ENCODE measurements around the gene DNHD1.

Gene DNHD1

DNA sequence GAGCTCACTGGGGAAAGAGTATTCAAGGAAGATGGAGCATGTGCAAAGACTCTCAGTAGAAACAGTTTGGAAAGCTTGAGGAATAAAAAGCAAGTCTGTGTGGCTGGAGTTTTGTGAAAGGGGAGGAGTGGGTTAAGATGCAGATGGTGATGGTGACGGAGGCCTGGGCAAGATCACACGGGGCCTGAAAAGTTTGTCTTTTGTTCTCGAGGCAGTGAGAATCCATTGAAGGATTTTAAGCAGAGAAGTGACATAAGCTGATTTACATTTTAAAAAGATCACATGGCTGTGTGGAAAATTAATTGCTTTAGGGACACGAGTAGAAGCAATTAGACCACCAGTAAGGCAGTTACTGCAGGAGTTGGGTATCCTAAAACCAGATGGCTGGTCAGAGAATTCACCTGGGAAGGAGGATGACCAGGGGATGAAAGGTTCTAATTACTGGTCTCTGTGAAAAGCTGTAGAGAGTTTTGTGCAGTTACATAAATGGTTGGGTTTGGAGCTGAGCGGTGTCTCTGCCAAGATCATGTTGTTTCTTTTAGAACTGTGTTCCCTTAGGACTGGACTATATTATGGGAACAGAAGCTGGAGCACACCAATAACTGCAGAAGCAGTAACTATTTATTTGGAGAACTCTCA is 99.3 kb downstream of the DNHD1 start:
- no peak for DNase-seq

GRCh38 chr11:6598555-6598954 is 101.5 kb downstream of the DNHD1 start:
- DNase-seq, result no peak

GRCh38 chr11:6599449-6599848 is 102.4 kb downstream of the DNHD1 start:
- DNase-seq, result no peak

GRCh38 chr11:6599881-6600390 is 102.9 kb downstream of the DNHD1 start:
- DNase-seq, result peak; percentile 6

- DNase-seq, result peak; percentile 27
Observed at GRCh38 chr11:6601041-6601461, 104.0 kb downstream of the DNHD1 start.

- peak; percentile 32 for DNase-seq
Observed at GRCh38 chr11:6602096-6602940, 105.2 kb downstream of the DNHD1 start.

DNA sequence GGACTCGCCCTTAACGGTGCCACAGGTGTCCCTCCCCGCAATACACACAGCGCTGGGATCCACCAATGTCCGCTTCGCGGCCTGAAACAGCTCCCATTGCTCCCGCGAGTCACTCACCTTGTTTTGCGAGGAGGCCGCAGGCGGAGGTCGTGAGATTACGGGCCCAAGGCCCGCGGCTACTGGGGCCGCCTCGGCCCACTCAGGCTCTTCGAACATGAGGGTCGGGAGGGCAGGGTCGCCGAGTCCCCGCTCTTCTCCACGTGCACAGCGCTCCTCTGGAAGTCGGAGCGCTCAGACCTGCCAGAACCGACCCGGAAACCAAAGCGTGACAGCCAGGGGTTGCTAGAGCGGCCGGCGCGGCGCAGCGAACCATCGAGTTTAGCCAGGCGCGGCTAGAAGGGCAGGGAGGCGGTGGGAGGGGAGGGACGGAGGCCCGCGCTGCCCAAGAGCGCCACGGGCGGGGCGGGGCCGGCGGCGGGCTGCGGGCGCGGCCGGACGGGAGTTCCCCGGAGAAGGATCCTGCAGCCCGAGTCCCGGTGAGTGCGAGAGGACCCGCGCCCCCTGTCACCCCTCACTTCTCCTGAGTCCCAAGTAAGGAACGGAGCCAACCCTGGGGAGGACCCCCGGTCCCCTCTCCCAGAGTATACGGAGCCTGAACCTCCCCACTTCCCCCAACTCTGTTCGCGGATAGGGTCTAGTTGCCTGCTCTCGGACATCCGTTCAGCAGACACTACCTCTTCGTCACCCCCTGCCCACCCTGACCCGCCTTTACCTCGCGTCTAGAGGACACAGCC is 106.4 kb downstream of the DNHD1 start, which contains the start of the genes ILK and RRP8:
TSS of gene ILK (plus strand) at position 488 of the 794 bp plus-strand sequence. CDS start 498 bp downstream, outside the sequence.
TSS of gene RRP8 (minus strand) at position 330 of the 794 bp plus-strand sequence. CDS start at position 216, 114 bp downstream.
- DNase-seq, result peak; percentile 95

DNA sequence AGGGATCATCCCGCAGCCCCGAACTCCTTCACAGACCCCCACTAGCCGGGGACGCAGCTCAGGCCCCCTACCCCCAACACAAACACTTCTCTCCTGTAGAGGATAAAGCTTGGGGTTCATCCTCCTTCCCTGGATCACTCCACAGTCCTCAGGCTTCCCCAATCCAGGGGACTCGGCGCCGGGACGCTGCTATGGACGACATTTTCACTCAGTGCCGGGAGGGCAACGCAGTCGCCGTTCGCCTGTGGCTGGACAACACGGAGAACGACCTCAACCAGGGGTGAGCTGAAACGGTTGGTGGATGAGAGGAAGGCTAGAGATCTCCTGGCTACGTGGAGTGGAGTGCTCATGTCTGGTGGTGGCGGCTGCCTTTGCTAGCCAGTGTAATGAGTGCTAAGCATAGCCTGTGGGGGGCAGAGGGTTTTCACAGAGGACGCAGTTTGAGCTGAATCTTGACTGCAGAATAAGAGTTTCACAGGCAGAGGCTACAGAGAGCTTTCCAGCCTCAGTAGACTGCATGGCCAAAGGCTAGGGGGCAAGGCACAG is 107.1 kb downstream of the DNHD1 start:
- DNase-seq, result peak; percentile 82

GRCh38 chr11:6604790-6605189 is 107.7 kb downstream of the DNHD1 start:
- DNase-seq, result peak; percentile 17

GRCh38 chr11:6606471-6607189 is 109.5 kb downstream of the DNHD1 start:
- DNase-seq, result peak; percentile 98

DNA sequence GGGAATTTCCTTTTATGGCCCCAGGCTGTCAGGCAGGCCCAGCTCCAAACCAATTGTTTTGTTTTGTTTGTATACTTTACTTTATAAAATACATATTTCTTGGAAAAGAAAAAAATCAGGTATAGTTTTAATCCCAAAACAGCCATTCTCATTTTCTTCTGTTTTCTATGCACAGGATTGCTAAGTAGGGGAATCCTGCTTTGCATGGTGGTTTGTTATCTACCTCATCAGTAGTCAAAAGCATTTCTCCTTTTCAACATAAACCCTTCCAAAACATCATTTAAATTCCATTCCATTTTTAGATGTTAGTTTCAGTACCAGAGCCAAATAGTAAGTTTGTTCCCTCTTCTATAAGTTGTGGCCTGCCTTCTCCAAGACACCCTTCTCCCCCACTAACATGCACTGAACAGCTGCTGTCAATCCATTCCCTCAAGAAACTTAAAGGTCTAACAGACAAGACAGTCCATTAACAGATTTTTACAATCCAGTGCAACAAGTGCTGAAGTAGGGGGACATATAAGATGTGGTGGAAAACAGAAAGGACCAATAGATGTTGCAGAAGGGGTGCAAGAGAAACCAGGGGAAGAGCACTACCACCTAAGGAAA is 110.2 kb downstream of the DNHD1 start:
- DNase-seq, result peak; percentile 38

- peak; percentile 32 for DNase-seq
Observed at GRCh38 chr11:6608011-6608410, 110.9 kb downstream of the DNHD1 start.

DNA sequence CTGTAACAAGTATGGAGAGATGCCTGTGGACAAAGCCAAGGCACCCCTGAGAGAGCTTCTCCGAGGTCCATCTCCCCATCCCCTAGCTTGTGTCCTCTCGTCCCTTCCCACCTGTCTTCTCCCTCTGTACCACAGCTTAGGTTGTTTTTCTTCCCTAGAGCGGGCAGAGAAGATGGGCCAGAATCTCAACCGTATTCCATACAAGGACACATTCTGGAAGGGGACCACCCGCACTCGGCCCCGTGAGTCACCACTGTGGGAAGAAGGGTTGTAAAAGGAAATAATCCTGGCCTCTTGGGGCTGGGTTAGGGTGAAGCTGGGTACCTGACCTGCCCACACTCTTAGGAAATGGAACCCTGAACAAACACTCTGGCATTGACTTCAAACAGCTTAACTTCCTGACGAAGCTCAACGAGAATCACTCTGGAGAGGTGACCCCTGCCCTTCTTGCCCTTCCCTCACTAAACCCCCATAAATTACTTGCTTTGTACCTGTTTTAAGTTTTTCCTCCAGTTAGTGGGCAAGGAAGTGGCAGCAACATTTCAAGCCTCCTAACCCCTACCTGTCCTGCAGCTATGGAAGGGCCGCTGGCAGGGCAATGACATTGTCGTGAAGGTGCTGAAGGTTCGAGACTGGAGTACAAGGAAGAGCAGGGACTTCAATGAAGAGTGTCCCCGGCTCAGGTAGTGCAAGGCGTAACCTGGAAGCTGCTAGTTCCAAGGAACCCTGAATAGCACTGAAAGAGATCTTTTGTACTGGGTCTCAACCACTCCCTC is 111.8 kb downstream of the DNHD1 start:
- DNase-seq, result peak; percentile 32

DNA sequence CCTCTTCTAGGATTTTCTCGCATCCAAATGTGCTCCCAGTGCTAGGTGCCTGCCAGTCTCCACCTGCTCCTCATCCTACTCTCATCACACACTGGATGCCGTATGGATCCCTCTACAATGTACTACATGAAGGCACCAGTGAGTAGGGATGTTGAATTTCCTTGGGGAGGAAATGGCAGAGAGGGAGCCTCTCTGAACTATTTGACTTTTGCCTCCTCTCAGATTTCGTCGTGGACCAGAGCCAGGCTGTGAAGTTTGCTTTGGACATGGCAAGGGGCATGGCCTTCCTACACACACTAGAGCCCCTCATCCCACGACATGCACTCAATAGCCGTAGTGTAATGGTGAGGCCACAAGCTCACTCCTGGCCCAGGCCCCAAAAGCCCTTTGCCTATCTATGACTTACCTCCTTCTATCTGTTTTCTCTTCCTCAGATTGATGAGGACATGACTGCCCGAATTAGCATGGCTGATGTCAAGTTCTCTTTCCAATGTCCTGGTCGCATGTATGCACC is 112.5 kb downstream of the DNHD1 start:
- peak; percentile 21 for DNase-seq

- peak; percentile 39 for DNase-seq
Observed at GRCh38 chr11:6610591-6610990, 113.5 kb downstream of the DNHD1 start.

DNA sequence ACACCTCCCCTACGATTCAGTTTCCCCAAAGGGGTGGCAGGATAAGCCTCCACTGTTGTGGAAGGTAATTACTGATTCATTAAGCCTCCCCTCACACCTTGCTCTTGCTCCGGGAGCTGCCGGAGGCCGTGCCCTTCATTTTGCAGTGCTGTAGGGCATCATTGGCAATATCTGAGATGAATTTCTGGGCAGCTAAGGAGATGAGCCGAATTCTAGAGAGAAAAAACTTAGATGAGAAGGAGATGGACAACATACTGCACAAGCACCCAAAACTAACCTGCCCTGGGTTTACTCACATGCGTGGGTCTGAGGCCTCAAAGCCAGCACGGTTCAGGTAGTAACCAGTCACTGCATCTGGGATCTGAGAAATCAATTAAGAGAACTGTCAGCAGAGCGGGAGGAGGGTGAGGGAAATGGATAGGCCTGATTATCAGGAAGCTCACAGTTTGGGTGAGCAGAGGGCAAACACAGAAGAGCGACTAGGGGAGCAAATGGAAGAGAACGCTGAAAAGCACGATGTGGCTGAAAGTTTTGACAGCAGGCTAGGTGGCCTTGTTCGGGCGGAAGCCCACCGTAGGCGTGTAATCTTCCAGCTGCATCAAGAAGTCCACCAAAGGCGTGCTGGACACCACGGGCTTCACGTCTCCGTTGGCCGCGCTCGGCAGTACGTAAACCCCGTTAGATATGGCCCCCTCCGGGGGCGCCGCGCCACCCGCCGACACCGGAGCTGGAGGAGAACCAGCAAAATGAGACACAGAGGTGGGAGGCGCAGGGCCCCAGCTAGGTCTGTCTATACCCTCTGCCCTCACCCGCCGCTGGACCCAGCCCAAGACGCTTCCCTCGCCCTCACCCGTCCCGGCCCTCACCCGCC is 114.2 kb downstream of the DNHD1 start:
- DNase-seq, result peak; percentile 50

- no peak for DNase-seq
Observed at GRCh38 chr11:6611963-6612212, 114.8 kb downstream of the DNHD1 start.

DNA sequence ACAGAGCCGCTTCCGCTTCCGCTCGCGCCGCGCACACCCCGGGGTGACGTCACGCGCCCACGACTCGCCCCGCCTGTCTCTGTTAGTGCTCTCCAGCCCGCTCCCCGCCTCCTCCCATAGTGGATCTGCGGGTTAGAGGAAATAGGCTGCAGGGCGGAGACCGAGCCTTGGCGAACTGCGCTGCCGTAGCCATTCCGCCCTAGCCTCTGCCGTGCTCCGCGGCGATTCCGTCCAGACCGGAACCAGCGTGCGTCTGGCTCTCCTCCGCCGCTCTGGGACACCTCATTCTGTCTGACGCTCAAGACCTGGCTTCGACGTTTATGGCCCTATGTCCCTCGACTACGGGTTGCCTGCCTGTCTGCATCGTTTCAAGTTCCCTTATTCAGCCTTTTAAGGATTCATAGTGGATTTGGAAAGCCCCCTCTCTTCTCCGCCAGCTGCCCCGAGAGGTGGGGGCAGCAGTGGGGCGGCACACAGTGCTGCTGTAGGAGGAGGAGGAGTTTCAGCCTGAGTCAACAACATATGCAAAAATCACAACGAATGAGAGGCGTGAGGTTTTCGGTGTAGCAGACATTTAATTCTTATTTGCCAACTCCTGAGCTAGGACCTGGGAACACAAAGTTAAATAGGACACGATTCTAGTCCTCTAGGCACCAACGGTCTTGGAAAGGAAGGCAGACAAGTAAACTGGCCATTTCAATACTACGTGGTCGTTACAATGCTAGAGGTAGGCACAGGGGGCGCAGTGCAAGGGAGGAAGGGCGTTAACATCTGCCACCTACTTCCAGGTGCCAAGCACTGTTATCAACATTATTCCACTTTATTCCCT is 115.3 kb downstream of the DNHD1 start, which contains the start of gene TAF10:
TSS of gene TAF10 (minus strand) at position 4 of the 829 bp plus-strand sequence. CDS start 27 bp downstream, outside the sequence.
- DNase-seq, result peak; percentile 98

- DNase-seq, result no peak
Observed at GRCh38 chr11:6613496-6613895, 116.4 kb downstream of the DNHD1 start.
